ENCODE data around the gene GREB1. TPM values are rescaled to one million over a fixed set of nuclear protein-coding genes. Genes with fewer than 3 reads are reported as not detected.

The GREB1 gene
- total and polyA plus RNA-seq, 2 of the 13 experiments (the other 11 are each of a cell fraction or from before 2014, with no cell fraction given) = 31.3 to 61.2 TPM

DNA sequence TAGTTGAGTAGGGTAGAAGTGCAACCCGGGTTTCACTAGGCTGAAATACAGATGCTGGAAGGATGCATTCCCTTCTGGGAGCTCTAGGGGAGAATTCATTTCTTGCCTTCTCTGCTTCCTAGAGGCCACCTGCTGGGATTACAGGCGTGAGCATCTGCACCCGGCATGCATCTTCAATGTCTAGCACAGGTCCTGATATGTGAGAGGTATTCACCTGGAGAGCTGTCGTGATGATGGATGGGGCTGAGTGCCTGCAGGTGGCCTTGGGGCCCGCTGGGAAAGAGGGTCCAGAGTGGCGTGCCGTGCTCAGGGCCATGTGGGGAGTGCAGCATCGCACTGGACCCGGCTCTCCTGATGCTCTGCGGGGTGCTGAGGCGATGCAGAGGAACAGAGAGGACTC is 142.8 kb downstream of the GREB1 start (continued):
- TF ChIP-seq RFX1 (IDR thresholded peaks at IDR 0.05) = no peak
- no peak for TF ChIP-seq MXD4 (CRISPR knock-in tag; IDR thresholded peaks at IDR 0.05)
- TF ChIP-seq MIXL1 (CRISPR knock-in tag; IDR thresholded peaks at IDR 0.05) = no peak
- TF ChIP-seq ZNF841 (CRISPR knock-in tag; IDR thresholded peaks at IDR 0.05; ENCODE audit: borderline replicate concordance) = no peak

DNA sequence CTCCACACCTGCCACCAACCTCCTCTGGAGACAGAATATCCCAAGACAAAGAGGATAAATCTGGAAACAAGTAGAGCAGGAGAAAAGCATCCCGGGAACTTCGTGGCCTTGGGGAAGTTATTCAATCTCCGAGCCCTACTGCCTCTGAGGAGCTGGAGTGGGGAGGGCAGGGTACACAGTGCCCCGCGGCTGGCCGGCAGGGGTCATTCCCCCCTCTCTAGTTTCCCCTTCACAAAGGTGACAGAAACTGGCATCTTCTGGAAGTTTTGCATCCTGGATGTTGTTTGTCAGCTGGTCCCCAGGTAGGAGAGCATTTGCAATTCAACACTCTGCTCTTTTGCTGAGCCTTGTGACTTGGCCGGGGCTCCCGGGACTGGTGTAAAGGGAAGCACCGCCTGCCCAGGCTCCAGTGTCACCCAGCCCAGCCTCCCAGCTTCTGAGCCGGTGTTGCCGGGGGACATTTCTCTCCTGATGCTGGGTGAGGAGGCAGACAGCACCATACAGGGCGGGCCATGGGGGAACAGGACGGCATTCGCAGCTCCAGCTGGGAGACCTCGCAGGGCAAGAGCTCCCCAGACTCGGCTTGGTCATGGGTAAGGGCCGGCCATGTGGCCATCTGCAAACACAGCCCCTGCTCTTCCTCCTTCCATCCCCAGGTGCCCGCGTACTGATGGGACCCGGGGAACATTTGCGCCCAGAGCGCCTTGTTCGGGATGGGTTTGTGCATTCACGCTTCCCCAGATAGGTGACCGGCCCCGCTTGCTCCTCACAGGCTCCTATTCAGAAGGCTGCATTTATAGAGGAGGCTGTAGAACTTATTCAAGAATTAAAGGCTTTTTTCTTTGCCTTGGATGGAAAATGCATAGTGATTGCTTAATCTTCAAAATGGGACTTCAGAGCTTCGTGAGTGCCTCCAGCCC is 143.6 kb downstream of the GREB1 start:
- no peak overlapping the region for H3K4me3 ChIP-seq (replicated peaks in 1 of 3; ENCODE audit: insufficient read depth in 1 of 3, low read depth in 2 of 3, low read length in 3 of 3)
- no peak overlapping the region for H3K27ac ChIP-seq (ENCODE audit: extremely low read length, insufficient read depth, low read length)
- intact Hi-C loops (cut with micrococcal nuclease; ENCODE audit: unreplicated experiment) (no loop called here), in situ Hi-C loops (cut with HindIII; ENCODE audit: extremely low pct_ligation_motif_present, low pct_unique_long_range_greater_than_20kb) (no loop called here)
- H3K9me3 ChIP-seq (ENCODE audit: low read length) = no peaks in the 10 kb centered on the region
- no peak for ATAC-seq
- DNase-seq (ENCODE audit: low spot score) = no peak
- H3K4me2 ChIP-seq (ENCODE audit: low read depth, low read length) = no peak overlapping the region
- ChIA-PET CTCF (ENCODE audit: low intra/inter-chr PET ratio, low total read pairs) (no interaction called here), POLR2A (no interaction called here)
- no peaks in the 10 kb centered on the region for H3K36me3 ChIP-seq (replicated peaks in 1 of 2; ENCODE audit: control insufficient read depth in 1 of 2, insufficient read depth in 2 of 2, low read length in 2 of 2)
- H4K20me1 ChIP-seq (ENCODE audit: insufficient read depth, low read length) = no peaks in the 10 kb centered on the region
- no peak overlapping the region for H3K9ac ChIP-seq (ENCODE audit: insufficient read depth, low read depth, low read length)
- TF ChIP-seq, protein P1, sequence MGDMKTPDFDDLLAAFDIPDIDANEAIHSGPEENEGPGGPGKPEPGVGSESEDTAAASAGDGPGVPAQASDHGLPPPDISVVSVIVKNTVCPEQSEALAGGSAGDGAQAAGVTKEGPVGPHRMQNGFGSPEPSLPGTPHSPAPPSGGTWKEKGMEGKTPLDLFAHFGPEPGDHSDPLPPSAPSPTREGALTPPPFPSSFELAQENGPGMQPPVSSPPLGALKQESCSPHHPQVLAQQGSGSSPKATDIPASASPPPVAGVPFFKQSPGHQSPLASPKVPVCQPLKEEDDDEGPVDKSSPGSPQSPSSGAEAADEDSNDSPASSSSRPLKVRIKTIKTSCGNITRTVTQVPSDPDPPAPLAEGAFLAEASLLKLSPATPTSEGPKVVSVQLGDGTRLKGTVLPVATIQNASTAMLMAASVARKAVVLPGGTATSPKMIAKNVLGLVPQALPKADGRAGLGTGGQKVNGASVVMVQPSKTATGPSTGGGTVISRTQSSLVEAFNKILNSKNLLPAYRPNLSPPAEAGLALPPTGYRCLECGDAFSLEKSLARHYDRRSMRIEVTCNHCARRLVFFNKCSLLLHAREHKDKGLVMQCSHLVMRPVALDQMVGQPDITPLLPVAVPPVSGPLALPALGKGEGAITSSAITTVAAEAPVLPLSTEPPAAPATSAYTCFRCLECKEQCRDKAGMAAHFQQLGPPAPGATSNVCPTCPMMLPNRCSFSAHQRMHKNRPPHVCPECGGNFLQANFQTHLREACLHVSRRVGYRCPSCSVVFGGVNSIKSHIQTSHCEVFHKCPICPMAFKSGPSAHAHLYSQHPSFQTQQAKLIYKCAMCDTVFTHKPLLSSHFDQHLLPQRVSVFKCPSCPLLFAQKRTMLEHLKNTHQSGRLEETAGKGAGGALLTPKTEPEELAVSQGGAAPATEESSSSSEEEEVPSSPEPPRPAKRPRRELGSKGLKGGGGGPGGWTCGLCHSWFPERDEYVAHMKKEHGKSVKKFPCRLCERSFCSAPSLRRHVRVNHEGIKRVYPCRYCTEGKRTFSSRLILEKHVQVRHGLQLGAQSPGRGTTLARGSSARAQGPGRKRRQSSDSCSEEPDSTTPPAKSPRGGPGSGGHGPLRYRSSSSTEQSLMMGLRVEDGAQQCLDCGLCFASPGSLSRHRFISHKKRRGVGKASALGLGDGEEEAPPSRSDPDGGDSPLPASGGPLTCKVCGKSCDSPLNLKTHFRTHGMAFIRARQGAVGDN (CRISPR knock-in tag; IDR thresholded peaks at IDR 0.05) = 0 out of 2 replicates have a peak, but pooled peaks have one; percentile 1
- TF ChIP-seq, protein P2, sequence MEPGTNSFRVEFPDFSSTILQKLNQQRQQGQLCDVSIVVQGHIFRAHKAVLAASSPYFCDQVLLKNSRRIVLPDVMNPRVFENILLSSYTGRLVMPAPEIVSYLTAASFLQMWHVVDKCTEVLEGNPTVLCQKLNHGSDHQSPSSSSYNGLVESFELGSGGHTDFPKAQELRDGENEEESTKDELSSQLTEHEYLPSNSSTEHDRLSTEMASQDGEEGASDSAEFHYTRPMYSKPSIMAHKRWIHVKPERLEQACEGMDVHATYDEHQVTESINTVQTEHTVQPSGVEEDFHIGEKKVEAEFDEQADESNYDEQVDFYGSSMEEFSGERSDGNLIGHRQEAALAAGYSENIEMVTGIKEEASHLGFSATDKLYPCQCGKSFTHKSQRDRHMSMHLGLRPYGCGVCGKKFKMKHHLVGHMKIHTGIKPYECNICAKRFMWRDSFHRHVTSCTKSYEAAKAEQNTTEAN (CRISPR knock-in tag; conservative IDR thresholded peaks at IDR 0.05) = no peak
- peaks cover 49% of the 10 kb centered on the region for H3K4me1 ChIP-seq (ENCODE audit: insufficient read depth, low read length)
- FAIRE-seq = no peak
- WGBS (ENCODE audit: low lambda C conversion rate) = 42% methylated on average over 14 of the region's 27 CpGs
- no peaks in the 10 kb centered on the region for H3K79me2 ChIP-seq (ENCODE audit: insufficient read depth, low read length)
- BruUV-seq (replicated peaks) = no TSS peak
- no peak overlapping the region for H2AFZ ChIP-seq (ENCODE audit: low read length)
- H3K27me3 ChIP-seq (ENCODE audit: control insufficient read depth in 1 of 2, insufficient read depth in 2 of 2, low read length in 2 of 2) = peaks cover 3 to 38% of the 10 kb centered on the region in 2 experiments; a peak in 4 of 5 replicates

Measured in HepG2 (cell line).